Hepatocyte (in vitro differentiated cells): ENCODE results near the gene KRT76.

Source experiments
- CTCF ChIP-seq: fragments of 200-600 bp; sonication (generic); IDR thresholded peaks from 2 replicates; pipeline ENCODE4 v1.5.1; 2016; ENCODE audit warnings: antibody characterized with exemption, mild to moderate bottlenecking; ENCODE audit not compliant: poor library complexity
- EZH2 ChIP-seq: fragments of 200-600 bp; sonication (generic); IDR thresholded peaks from 2 replicates; pipeline ENCODE4 v1.6.1; 2016; ENCODE audit warnings: antibody characterized with exemption, mild to moderate bottlenecking, borderline replicate concordance
- EZH2phosphoT487 ChIP-seq: fragments of 200-600 bp; sonication (generic); IDR thresholded peaks from one replicate; pipeline ENCODE4 v1.6.1; 2018; ENCODE audit warnings: antibody characterized with exemption, mild to moderate bottlenecking, low read depth, moderate library complexity; ENCODE audit not compliant: unreplicated experiment, severe bottlenecking

GRCh38 chr12:52819731-52820510 lies 42.8 kb upstream of the KRT76 start:
- TF ChIP-seq EZH2 (no peak), CTCF (no peak), EZH2phosphoT487 (no peak)
